ENCODE measurements around the gene MRPL53. TPM values are rescaled to one million over a fixed set of nuclear protein-coding genes. Genes with fewer than 3 reads are reported as not detected.

MRPL53 gene
- total and polyA plus RNA-seq, 2 of the 8 experiments (the other 6 are each of a cell fraction or from before 2014, with no cell fraction given), result 36.6 to 46.3 TPM

GRCh38 chr2:74441690-74442482 is 30.6 kb downstream of the MRPL53 start, which contains the start of gene RTKN:
Gene RTKN, minus strand, starts transcription at chr2:74441937. Its CDS starts 121 bp downstream, at chr2:74441816.
- 1% methylated on average over 75 of the region's 75 CpGs; no CpG with 5 or more reads in 1 of the 2 experiments for WGBS, 2 experiments (ENCODE audit: extremely low coverage in 1 of 2, insufficient coverage in 1 of 2, insufficient read length in 1 of 2, insufficient replicate concordance in 2 of 2, low coverage in 1 of 2, low lambda C conversion rate in 2 of 2, missing lambda C conversion rate in 1 of 2)
- H3K9ac ChIP-seq (replicated peaks in 1 of 4; ENCODE audit: extremely low read depth in 1 of 4, low read depth in 3 of 4, low read length in 3 of 4), result peak within 1 kb of the TSS; percentile 64 to 77 (median 76)
- H2BK5ac ChIP-seq (ENCODE audit: low read depth, low read length), result peak within 1 kb of the TSS; percentile 81
- peak within 1 kb of the TSS; percentile 39; the same call in 1 of the 2 replicates for H2BK12ac ChIP-seq (ENCODE audit: low read depth, low read length)
- DNase-seq (ENCODE audit: low read depth in 1 of 2, low spot score in 2 of 2) (peak in 1 of 2 experiments; percentile 94), FAIRE-seq (peak; percentile 78)
- ChIA-PET CTCF (ENCODE audit: partially characterized antibody) (interaction anchor here (0.8 to 2.5 kb wide), 5 partner anchors 8 to 28 kb away, joined by 3 to 5 read pairs (median 3); no protein-coding TSS in a partner anchor), POLR2A (ENCODE audit: partially characterized antibody) (interaction anchor here (0.5 to 3.9 kb wide), 22 partner anchors 8 to 281 kb away, joined by 3 to 66 read pairs (median 6); partner anchors contain the start of genes C2orf81, CCDC142, INO80B and MRPL53)
- no peak within 1 kb of the TSS for H3K23ac ChIP-seq (ENCODE audit: insufficient read length)
- peak within 1 kb of the TSS; percentile 60 for H3K56ac ChIP-seq (replicated peaks; ENCODE audit: insufficient read length, low read depth, low read length)
- peaks cover 13% of the 10 kb centered on the region; the same call in 1 of the 2 replicates for H3K79me1 ChIP-seq (ENCODE audit: low read depth, low read length)
- H4K5ac ChIP-seq (ENCODE audit: insufficient read length, low read depth, low read length), result peak within 1 kb of the TSS; percentile 72
- H3K4me3 ChIP-seq (ENCODE audit: extremely low read depth in 1 of 4, insufficient read depth in 2 of 4, low read depth in 3 of 4, low read length in 4 of 4), result peak within 1 kb of the TSS; percentile 69 to 90 (median 80)
- no peak within 1 kb of the TSS for H2AK5ac ChIP-seq (ENCODE audit: low read depth, low read length)
- no peak within 1 kb of the TSS for H2BK20ac ChIP-seq (ENCODE audit: low read length)
- no peak within 1 kb of the TSS for H2BK120ac ChIP-seq (replicated peaks; ENCODE audit: low read depth, low read length)
- H3K4ac ChIP-seq (replicated peaks; ENCODE audit: insufficient read length, low read depth, low read length), result peak within 1 kb of the TSS; percentile 71
- peak within 1 kb of the TSS; percentile 87 for H3K27ac ChIP-seq (ENCODE audit: low read depth, low read length)
- no peaks in the 10 kb centered on the region for H3K36me3 ChIP-seq (ENCODE audit: control insufficient read depth in 2 of 4, insufficient read depth in 4 of 4, low read length in 3 of 4)
- H4K91ac ChIP-seq (replicated peaks; ENCODE audit: insufficient read length, low read length), result peak within 1 kb of the TSS; percentile 38
- H3K14ac ChIP-seq (ENCODE audit: insufficient read length), result no peak within 1 kb of the TSS
- no peaks in the 10 kb centered on the region for H3K9me3 ChIP-seq (ENCODE audit: insufficient read depth in 2 of 2, low read depth in 1 of 2, low read length in 1 of 2)
- peaks cover 6% of the 10 kb centered on the region; the same call in 1 of the 2 replicates for H3K23me2 ChIP-seq (ENCODE audit: low read depth, low read length)
- peak within 1 kb of the TSS; percentile 96 for H3K18ac ChIP-seq (ENCODE audit: extremely low read depth, low read length)
- peak within 1 kb of the TSS; percentile 79 for H2AFZ ChIP-seq (ENCODE audit: low read length)
- H4K8ac ChIP-seq (ENCODE audit: extremely low read depth, insufficient read depth, low read length), result peak within 1 kb of the TSS; percentile 72
- H3K4me2 ChIP-seq (ENCODE audit: insufficient read depth in 1 of 2, low read depth in 2 of 2, low read length in 2 of 2), result peak within 1 kb of the TSS; percentile 68 to 92
- 0 out of 2 replicates have a peak within 1 kb of the TSS, but pooled peaks have one; percentile 2 for H2BK15ac ChIP-seq (ENCODE audit: low read length)
- peaks cover 0 to 6% of the 10 kb centered on the region in 2 experiments for H4K20me1 ChIP-seq (replicated peaks in 1 of 2; ENCODE audit: control insufficient read depth in 1 of 2, insufficient read depth in 2 of 2, low read length in 2 of 2)
- peaks cover 4 to 34% of the 10 kb centered on the region in 2 experiments; a peak in 2 of 4 replicates for H3K79me2 ChIP-seq (ENCODE audit: control insufficient read depth in 1 of 2, insufficient read depth in 2 of 2, low read length in 2 of 2)
- H3K4me1 ChIP-seq (replicated peaks in 1 of 4; ENCODE audit: control insufficient read depth in 3 of 4, insufficient read depth in 4 of 4, low read length in 3 of 4), result peaks cover 4 to 21% (median 14%) of the 10 kb centered on the region in 4 experiments; a peak in 6 of 7 replicates
- H3K27me3 ChIP-seq (replicated peaks in 1 of 4; ENCODE audit: control insufficient read depth in 3 of 4, extremely low read depth in 1 of 4, insufficient read depth in 3 of 4, low read length in 3 of 4), result no peaks in the 10 kb centered on the region; a peak in 2 of 7 replicates
- peak; percentile 82 for TF ChIP-seq TAF1 (IDR thresholded peaks at IDR 0.05; ENCODE audit: low read depth, low read length)
- no peak for TF ChIP-seq MAFK (IDR thresholded peaks at IDR 0.05; ENCODE audit: low read depth, low read length)
- TF ChIP-seq SRF (IDR thresholded peaks at IDR 0.05; ENCODE audit: low read depth, low read length), result no peak
- TF ChIP-seq PHF8 (conservative IDR thresholded peaks at IDR 0.05; ENCODE audit: low read depth, low read length), result peak; percentile 76
- no peak for TF ChIP-seq EZH2 (IDR thresholded peaks at IDR 0.05; ENCODE audit: low read depth, low read length, severe bottlenecking)
- no peak for TF ChIP-seq ATF3 (IDR thresholded peaks at IDR 0.05; ENCODE audit: insufficient read depth, low read depth, low read length)
- TF ChIP-seq MAX (IDR thresholded peaks at IDR 0.05), result peak; percentile 63
- peak; percentile 59 for TF ChIP-seq POLR2AphosphoS5 (IDR thresholded peaks at IDR 0.05; ENCODE audit: low read depth, low read length)
- no peak for TF ChIP-seq KDM5A (IDR thresholded peaks at IDR 0.05; ENCODE audit: low read length)
- no peak for TF ChIP-seq BACH1 (IDR thresholded peaks at IDR 0.05; ENCODE audit: low read length)
- peak; percentile 99 for TF ChIP-seq ASH2L (IDR thresholded peaks at IDR 0.05; ENCODE audit: low read length)
